HCT116 (cell line): ENCODE data around the gene ITLN1. TPM values are rescaled to one million over a fixed set of nuclear protein-coding genes. Genes with fewer than 3 reads are reported as not detected.

Source experiments
- ATAC-seq: fragments of 200-7000 bp; cut with Tn5 transposase; 2 replicates; pipeline ENCODE4 v1.9.1; 2020; ENCODE audit warnings: mild to moderate bottlenecking, moderate library complexity
- BruUV-seq: library from RNA; stranded (reverse); fragments of 400-500 nt; replicated peaks from 2 replicates; lab custom pipeline; 2021; lab: Mats Ljungman, UMichigan
- CTCF ChIA-PET: fragments of 300-600 bp; sonication (Branson Sonifier 250); formaldehyde crosslinking; loops from one replicate; lab custom pipeline; 2021; ENCODE audit warnings: antibody characterized with exemption; lab: Charles Lee
- POLR2A ChIA-PET: fragments of 300-600, 350-600 bp; sonication (Branson Sonifier 250); formaldehyde crosslinking; loops from one replicate; lab custom pipeline; 2021; ENCODE audit warnings: antibody characterized with exemption; lab: Charles Lee
- RAD21 ChIA-PET, 2 experiments: fragments of 300-600 bp; sonication (Branson Sonifier 250); formaldehyde crosslinking; loops; one replicate each; lab custom pipeline; 2023; ENCODE audit warnings: low total read pairs in 2 of 2; ENCODE audit not compliant: uncharacterized antibody in 2 of 2, unreplicated experiment in 2 of 2, low non-redundant PET in 1 of 2; lab: Charles Lee
- DNase-seq: peaks from one replicate; pipeline ENCODE4 v3.0.0-alpha.2; 2010; ENCODE audit warnings: low read depth, low spot score
- H2AFZ ChIP-seq: fragments of 200-600 bp; shearing (Covaris generic), sonication (generic); 2 replicates; pipeline ENCODE4 v1.6.1; 2017; ENCODE audit warnings: low read depth, mixed run types, mixed read lengths, antibody characterized with exemption, low read length; ENCODE audit not compliant: poor library complexity, severe bottlenecking
- H3K27ac ChIP-seq: 2 replicates; pipeline ENCODE4 v1.5.1; 2012; ENCODE audit warnings: low read depth, low read length
- H3K27me3 ChIP-seq: fragments of 200-600 bp; sonication (generic); 2 replicates; pipeline ENCODE4 v1.6.1; 2016; ENCODE audit warnings: mixed run types, low read length, mixed read lengths; ENCODE audit not compliant: insufficient read depth
- H3K36me3 ChIP-seq, 2 experiments: fragments of 200-500 bp in 1 of 2; fragments of 200-600 bp in 1 of 2; sonication (Bioruptor generic) in 1 of 2; sonication (generic) in 1 of 2; 2 replicates each; pipeline versions ENCODE4 v1.5.1 to v1.6.1; 2014 to 2016; ENCODE audit warnings: low read length in 2 of 2, inconsistent platforms in 1 of 2, mixed read lengths in 1 of 2, mixed run types in 1 of 2; ENCODE audit not compliant: insufficient read depth in 2 of 2, control insufficient read depth in 1 of 2
- H3K4me1 ChIP-seq, 2 experiments: fragments of 200-600 bp in 1 of 2; sonication (generic) in 1 of 2; 2 replicates each; pipeline versions ENCODE4 v1.5.1 to v1.6.1; 2012 to 2017; ENCODE audit warnings: low read length in 2 of 2, inconsistent platforms in 1 of 2, mild to moderate bottlenecking in 1 of 2, mixed read lengths in 1 of 2, mixed run types in 1 of 2, moderate library complexity in 1 of 2; ENCODE audit not compliant: insufficient read depth in 2 of 2, control insufficient read depth in 1 of 2
- H3K4me2 ChIP-seq: fragments of 200-600 bp; sonication (generic); 2 replicates; pipeline ENCODE4 v1.6.1; 2017; ENCODE audit warnings: mixed run types, low read length, mixed read lengths
- H3K4me3 ChIP-seq, 2 experiments: fragments of 200-600 bp in 1 of 2; sonication (generic) in 1 of 2; replicated peaks in 1 of 2; 2 replicates each; pipeline ENCODE4 v1.5.1; 2011 to 2016; ENCODE audit warnings: low read length in 2 of 2, control low read depth in 1 of 2, low read depth in 1 of 2, mild to moderate bottlenecking in 1 of 2, mixed read lengths in 1 of 2, mixed run types in 1 of 2
- H3K79me2 ChIP-seq: fragments of 200-600 bp; sonication (generic); 2 replicates; pipeline ENCODE4 v1.6.1; 2017; ENCODE audit warnings: mild to moderate bottlenecking, mixed run types, low read length, moderate library complexity, mixed read lengths; ENCODE audit not compliant: insufficient read depth
- H3K9ac ChIP-seq: fragments of 200-600 bp; sonication (generic); 2 replicates; pipeline ENCODE4 v1.6.1; 2016; ENCODE audit warnings: low read length, mixed read lengths
- H3K9me2 ChIP-seq: fragments of 200-600 bp; sonication (generic), shearing (Covaris generic); 2 replicates; pipeline ENCODE4 v1.6.1; 2017; ENCODE audit warnings: mixed run types, mild to moderate bottlenecking, moderate library complexity; ENCODE audit not compliant: insufficient read depth
- H3K9me3 ChIP-seq, 2 experiments: fragments of 200-500 bp in 1 of 2; fragments of 200-600 bp in 1 of 2; sonication (Bioruptor generic) in 1 of 2; sonication (generic) in 1 of 2; 2 replicates each; pipeline ENCODE4 v1.6.1; 2014 to 2017; ENCODE audit warnings: low read length in 2 of 2, mixed read lengths in 2 of 2, inconsistent platforms in 1 of 2, low read depth in 1 of 2, mild to moderate bottlenecking in 1 of 2, mixed run types in 1 of 2, moderate library complexity in 1 of 2; ENCODE audit not compliant: control insufficient read depth in 1 of 2, insufficient read depth in 1 of 2
- H4K20me1 ChIP-seq: fragments of 200-600 bp; sonication (generic), shearing (Covaris generic); 2 replicates; pipeline ENCODE4 v1.6.1; 2017; ENCODE audit warnings: mixed run types, mild to moderate bottlenecking, moderate library complexity; ENCODE audit not compliant: insufficient read depth
- CBX3 ChIP-seq: IDR thresholded peaks from 2 replicates; pipeline ENCODE4 v1.6.1; 2012; ENCODE audit warnings: low read depth
- CEBPB ChIP-seq: IDR thresholded peaks from 2 replicates; pipeline ENCODE4 v1.6.1; 2012; ENCODE audit warnings: low read depth
- EGR1 ChIP-seq: IDR thresholded peaks from 2 replicates; pipeline ENCODE4 v1.6.1; 2012; ENCODE audit warnings: low read depth
- ELF1 ChIP-seq: IDR thresholded peaks from 2 replicates; pipeline ENCODE4 v1.6.1; 2012; ENCODE audit warnings: low read depth, borderline replicate concordance
- EZH2 ChIP-seq: fragments of 200-600 bp; sonication (generic); IDR thresholded peaks from 2 replicates; pipeline ENCODE4 v1.6.1; 2017; ENCODE audit warnings: antibody characterized with exemption, mixed run types
- EZH2phosphoT487 ChIP-seq: fragments of 200-600 bp; IDR thresholded peaks from 2 replicates; pipeline ENCODE4 v1.6.1; 2018; ENCODE audit warnings: antibody characterized with exemption, borderline replicate concordance
- FOSL1 ChIP-seq: IDR thresholded peaks from 2 replicates; pipeline ENCODE4 v1.6.1; 2012; ENCODE audit warnings: low read depth
- JUND ChIP-seq: IDR thresholded peaks from 2 replicates; pipeline ENCODE4 v1.6.1; 2012
- MAX ChIP-seq: IDR thresholded peaks from 2 replicates; pipeline ENCODE4 v1.6.1; 2012
- POLR2A ChIP-seq: IDR thresholded peaks from 2 replicates; pipeline ENCODE4 v1.7.0; 2011; ENCODE audit warnings: borderline replicate concordance; ENCODE audit not compliant: insufficient read depth, insufficient read length; ENCODE audit errors: extremely low read depth
- POLR2AphosphoS5 ChIP-seq: IDR thresholded peaks from 2 replicates; pipeline ENCODE4 v1.6.1; 2011; ENCODE audit warnings: mild to moderate bottlenecking, low read depth, low read length, moderate library complexity
- RAD21 ChIP-seq: IDR thresholded peaks from 2 replicates; pipeline ENCODE4 v1.6.1; 2012; ENCODE audit warnings: low read depth, mild to moderate bottlenecking
- SIN3A ChIP-seq: IDR thresholded peaks from 2 replicates; pipeline ENCODE4 v1.6.1; 2012; ENCODE audit warnings: low read depth
- SP1 ChIP-seq: IDR thresholded peaks from 2 replicates; pipeline ENCODE4 v1.6.1; 2012; ENCODE audit warnings: low read depth
- SRF ChIP-seq: IDR thresholded peaks from 2 replicates; pipeline ENCODE4 v1.6.1; 2012; ENCODE audit warnings: low read depth
- TCF7L2 ChIP-seq: IDR thresholded peaks from 2 replicates; pipeline ENCODE4 v1.7.0; 2011; ENCODE audit warnings: borderline replicate concordance, inconsistent platforms; ENCODE audit not compliant: insufficient read depth, insufficient read length; ENCODE audit errors: extremely low read depth
- ZFX ChIP-seq: fragments of 450-650 bp; IDR thresholded peaks from 2 replicates; pipeline ENCODE4 v1.6.1; 2017
- ZNF274 ChIP-seq: fragments of 200-500 bp; sonication (Bioruptor generic); IDR thresholded peaks from 2 replicates; pipeline ENCODE4 v1.6.1; 2014; ENCODE audit warnings: mild to moderate bottlenecking, low read depth, low read length, inconsistent platforms
- intact Hi-C: fragments of 100-400 bp; cut with micrococcal nuclease; formaldehyde crosslinking; loops from 2 replicates; pipeline ENCODE4 v1.10.0; 2022
- total RNA-seq: library from RNA; stranded (reverse); gene quantifications from one replicate; pipeline ENCODE4 v1.2.1, GENCODE V29; 2021; ENCODE audit not compliant: unreplicated experiment
- TF ChIP-seq, protein P1 (sequence below), 3 experiments: fragments of 200-600 bp in 1 of 3; sonication (generic) in 1 of 3; IDR thresholded peaks in 2 of 3; conservative IDR thresholded peaks in 1 of 3; 2 replicates each; pipeline ENCODE4 v1.5.1; 2012 to 2017; ENCODE audit warnings: low read depth in 2 of 3, low read length in 2 of 3, antibody characterized with exemption in 1 of 3, borderline replicate concordance in 1 of 3, control low read depth in 1 of 3, mild to moderate bottlenecking in 1 of 3, mixed read lengths in 1 of 3, mixed run types in 1 of 3, moderate library complexity in 1 of 3; ENCODE audit not compliant: insufficient read depth in 1 of 3

Gene ITLN1
- total RNA-seq, 1 experiment from 2014 or later, result not detected

DNA sequence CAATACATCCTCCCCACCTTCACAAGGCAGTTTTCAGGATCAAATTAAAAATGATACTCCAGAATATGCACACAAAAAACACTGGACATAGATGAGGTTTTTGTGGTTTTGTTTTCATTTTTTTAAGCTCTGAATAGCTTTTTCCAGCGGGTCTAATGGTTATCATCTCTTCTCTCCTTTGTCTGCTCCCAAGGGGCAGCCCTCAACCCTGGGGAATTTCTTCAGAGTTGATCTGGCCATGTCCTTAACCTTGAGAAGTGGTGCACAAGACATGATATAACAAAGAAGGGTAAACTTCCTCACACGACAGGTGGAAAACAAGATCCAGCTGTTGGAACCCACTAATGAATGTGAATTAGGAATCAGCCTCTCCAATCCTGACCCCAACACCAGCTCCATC is 20.8 kb downstream of the ITLN1 start:
- TF ChIP-seq CEBPB, result no peak
- no peak for TF ChIP-seq ZFX
- TF ChIP-seq EZH2phosphoT487, result no peak
- no peak for TF ChIP-seq JUND
- TF ChIP-seq CBX3, result no peak
- TF ChIP-seq EZH2, result no peak
- TF ChIP-seq TCF7L2, result no peak
- TF ChIP-seq SRF, result no peak
- no peaks in the 10 kb centered on the region for H3K79me2 ChIP-seq
- H3K27ac ChIP-seq, result no peak overlapping the region
- H3K9ac ChIP-seq, result no peak overlapping the region
- intact Hi-C loops, result no loop called here
- H3K9me2 ChIP-seq, result no peaks in the 10 kb centered on the region
- no peaks in the 10 kb centered on the region for H3K9me3 ChIP-seq
- no TSS peak for BruUV-seq
- H4K20me1 ChIP-seq, result no peaks in the 10 kb centered on the region
- DNase-seq (no peak), ATAC-seq (no peak)
- no peak overlapping the region for H2AFZ ChIP-seq
- no peaks in the 10 kb centered on the region for H3K4me1 ChIP-seq
- no peak overlapping the region for H3K4me3 ChIP-seq
- H3K4me2 ChIP-seq, result no peak overlapping the region
- no peaks in the 10 kb centered on the region for H3K27me3 ChIP-seq
- H3K36me3 ChIP-seq, result no peaks in the 10 kb centered on the region
- ChIA-PET CTCF (no interaction called here), RAD21 (no interaction called here), POLR2A (no interaction called here)

GRCh38 chr1:160863774-160864131 is 21.2 kb downstream of the ITLN1 start:
- Histone ChIP-seq H3K36me3 (no peaks in the 10 kb centered on the region), H3K4me1 (no peaks in the 10 kb centered on the region), H3K9me2 (no peaks in the 10 kb centered on the region), H3K27ac (no peak overlapping the region), H3K9ac (no peak overlapping the region), H4K20me1 (no peaks in the 10 kb centered on the region), H3K9me3 (no peaks in the 10 kb centered on the region), H3K27me3 (no peaks in the 10 kb centered on the region), H3K79me2 (no peaks in the 10 kb centered on the region), H3K4me2 (no peak overlapping the region), H3K4me3 (no peak overlapping the region), H2AFZ (no peak overlapping the region)
- intact Hi-C loops, result no loop called here
- ChIA-PET RAD21 (no interaction called here), CTCF (no interaction called here), POLR2A (no interaction called here)
- DNase-seq (no peak), ATAC-seq (no peak)
- BruUV-seq, result no TSS peak
- TF ChIP-seq SRF (no peak), ELF1 (no peak), MAX (no peak), ZNF274 (no peak), POLR2AphosphoS5 (no peak), SIN3A (no peak), ZFX (no peak), CEBPB (no peak), EGR1 (no peak), SP1 (no peak), RAD21 (no peak), CBX3 (no peak), POLR2A (no peak), EZH2 (no peak), FOSL1 (no peak), JUND (no peak)
- TF ChIP-seq, protein P1, sequence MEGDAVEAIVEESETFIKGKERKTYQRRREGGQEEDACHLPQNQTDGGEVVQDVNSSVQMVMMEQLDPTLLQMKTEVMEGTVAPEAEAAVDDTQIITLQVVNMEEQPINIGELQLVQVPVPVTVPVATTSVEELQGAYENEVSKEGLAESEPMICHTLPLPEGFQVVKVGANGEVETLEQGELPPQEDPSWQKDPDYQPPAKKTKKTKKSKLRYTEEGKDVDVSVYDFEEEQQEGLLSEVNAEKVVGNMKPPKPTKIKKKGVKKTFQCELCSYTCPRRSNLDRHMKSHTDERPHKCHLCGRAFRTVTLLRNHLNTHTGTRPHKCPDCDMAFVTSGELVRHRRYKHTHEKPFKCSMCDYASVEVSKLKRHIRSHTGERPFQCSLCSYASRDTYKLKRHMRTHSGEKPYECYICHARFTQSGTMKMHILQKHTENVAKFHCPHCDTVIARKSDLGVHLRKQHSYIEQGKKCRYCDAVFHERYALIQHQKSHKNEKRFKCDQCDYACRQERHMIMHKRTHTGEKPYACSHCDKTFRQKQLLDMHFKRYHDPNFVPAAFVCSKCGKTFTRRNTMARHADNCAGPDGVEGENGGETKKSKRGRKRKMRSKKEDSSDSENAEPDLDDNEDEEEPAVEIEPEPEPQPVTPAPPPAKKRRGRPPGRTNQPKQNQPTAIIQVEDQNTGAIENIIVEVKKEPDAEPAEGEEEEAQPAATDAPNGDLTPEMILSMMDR (IDR thresholded peaks at IDR 0.05 in 2 of 3, conservative IDR thresholded peaks at IDR 0.05 in 1 of 3; ENCODE audit: borderline replicate concordance in 1 of 3, insufficient read depth in 1 of 3, low read depth in 2 of 3, low read length in 2 of 3), result no peak
